ENCODE data around the gene EIF2S2.

Gene EIF2S2

GRCh38 chr20:34122274-34122980 lies 10.4 kb upstream of the EIF2S2 start:
- no peak for DNase-seq

- DNase-seq: no peak
These were observed 8.2 kb upstream of the EIF2S2 start for GRCh38 chr20:34120213-34120612.

DNA sequence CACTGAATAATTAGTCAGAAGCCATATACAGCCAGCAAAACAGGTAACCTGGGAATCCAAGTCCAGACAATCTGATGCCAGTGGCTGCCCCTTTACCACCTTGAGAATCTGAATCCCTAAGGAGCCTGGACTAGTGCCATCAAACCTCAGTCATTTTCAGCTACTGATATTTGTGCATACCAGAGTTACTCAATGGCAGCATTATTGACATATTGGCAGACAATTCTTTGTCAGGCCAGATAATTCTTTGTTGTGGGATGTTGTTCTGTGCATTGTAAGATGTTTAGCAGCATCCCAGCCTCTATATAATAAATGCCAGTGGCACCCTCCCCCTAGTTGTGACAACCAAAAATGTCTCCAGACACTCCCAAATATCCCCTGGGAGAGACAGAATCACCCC lies 3.2 kb upstream of the EIF2S2 start:
- no peak for DNase-seq

DNA sequence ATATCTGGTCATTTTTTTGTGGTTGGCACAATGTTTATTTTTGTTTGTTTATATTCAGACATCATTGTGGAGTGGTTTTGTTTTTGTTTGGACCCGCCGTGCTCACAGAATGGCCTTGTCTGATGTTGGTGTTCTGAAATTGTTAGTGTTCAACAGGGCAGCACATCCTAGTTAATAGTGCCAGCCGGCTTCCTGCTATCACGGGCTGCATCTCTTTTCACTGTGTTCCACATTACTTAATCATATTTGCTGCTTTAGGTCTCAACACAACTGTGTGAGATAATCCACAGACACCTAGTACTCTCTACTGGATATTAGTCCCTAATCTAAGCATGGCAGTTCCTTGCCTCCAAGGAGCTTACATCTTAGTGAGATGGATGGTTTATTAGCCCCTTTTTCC lies 2.8 kb upstream of the EIF2S2 start:
- no peak for DNase-seq

DNA sequence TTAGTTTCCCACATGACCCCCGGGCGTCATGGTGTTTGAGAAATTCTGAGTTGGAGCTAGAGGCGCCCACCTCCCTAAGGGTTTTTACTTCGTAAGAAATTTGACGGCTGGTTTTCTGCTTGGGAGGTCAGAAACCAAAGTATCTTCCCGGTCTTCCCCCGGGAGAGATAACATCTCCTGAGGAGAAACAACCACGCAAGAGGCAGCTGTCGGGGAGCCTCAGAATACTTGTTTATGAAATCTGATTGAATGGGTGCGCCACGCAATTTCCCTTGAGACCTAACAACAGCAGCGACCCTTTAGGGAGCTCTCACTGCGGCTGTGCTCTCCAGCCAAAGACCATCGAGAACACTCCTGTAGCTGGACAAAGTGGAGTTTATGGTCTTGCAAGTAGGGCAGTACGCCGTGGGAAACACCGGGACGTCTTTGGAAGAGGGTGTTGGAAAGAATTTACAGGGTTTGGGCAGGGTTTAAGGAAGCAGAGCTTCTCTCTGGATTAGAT lies 608 bp upstream of the EIF2S2 start:
- DNase-seq: peak in 24 of 56 donors; percentile 17 to 71 (median 44)

- DNase-seq: no peak
These were observed 1.1 kb downstream of the EIF2S2 start for GRCh38 chr20:34110745-34111641.

- DNase-seq: no peak
These were observed 1.9 kb downstream of the EIF2S2 start for GRCh38 chr20:34110025-34110744.

DNA sequence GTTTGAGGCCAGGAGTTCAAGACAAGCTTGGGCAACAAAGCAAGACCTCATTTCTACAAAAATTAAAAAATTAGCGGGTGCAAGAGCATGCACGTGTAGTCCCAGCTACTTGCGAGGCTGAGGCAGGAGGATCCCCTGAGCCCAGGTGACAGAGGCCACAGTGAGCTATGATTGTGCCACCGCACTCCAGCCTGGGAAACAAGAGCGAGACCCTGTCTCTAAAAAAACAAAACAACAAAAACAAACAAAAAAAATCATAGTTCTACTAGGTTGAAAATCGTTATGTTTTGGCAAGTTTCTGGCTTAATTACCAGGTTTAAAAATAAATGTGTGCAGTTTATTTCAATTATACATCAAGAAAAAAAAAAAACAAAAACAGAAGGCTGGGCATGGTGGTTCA lies 2.6 kb downstream of the EIF2S2 start:
- no peak for DNase-seq

DNA sequence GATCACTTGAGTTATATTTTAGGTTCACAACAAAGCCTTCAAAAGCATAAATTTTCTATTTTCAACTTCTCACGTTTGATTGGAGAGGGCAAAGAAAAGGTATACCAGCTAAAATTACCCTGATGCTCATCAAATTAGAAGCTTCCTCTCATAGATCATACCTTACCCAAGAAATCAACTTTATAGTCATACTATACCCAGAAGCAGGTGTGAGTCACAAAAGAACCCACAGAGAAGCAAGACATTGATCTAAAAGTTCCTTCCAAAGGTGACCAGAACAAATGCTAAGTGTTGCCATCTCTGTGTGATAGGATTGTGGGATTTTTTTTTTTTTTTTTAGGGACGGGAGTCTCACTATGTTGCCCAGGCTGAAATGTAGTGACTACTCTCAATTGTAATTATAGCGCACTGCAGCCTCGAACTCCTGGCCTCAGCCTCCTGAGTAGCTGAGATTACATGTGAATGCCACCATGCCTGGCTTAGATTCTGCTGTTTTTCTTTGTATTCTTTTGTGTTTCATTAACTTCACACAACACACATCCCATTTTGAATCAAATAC lies 3.3 kb downstream of the EIF2S2 start:
- no peak for DNase-seq

DNA sequence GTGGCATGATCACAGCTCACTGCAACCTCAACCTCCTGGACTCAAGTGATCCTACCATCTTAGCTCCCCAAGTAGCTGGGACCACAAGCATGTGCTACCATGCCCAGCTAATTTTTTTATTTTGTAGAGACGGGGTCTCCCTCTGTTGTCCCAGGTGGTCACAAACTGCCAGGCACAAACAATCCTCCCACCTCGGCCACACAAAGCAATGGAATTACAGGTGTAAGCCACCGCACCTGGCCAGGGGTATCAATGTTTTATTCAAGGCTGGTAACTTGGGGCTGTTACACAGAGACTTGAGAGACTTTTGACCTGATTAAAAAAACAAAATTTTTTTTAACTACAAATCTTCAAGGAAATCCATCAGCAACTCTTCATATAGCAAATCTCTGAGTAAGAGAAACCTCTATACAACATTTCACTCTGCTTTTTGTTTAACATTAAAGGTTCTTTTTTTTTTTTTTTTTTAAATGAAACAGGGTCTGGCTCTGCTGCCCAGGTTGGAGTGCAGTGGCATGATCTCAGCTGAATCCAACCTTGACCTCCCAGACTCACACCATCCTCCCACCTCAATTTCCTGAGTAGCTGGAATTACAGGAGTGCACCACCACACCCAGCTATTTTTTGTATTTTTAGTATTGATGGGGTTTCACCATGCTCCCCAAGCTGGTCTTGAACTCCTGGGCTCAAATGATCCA lies 5.9 kb downstream of the EIF2S2 start:
- no peak for DNase-seq

GRCh38 chr20:34104059-34104458 lies 8.0 kb downstream of the EIF2S2 start:
- DNase-seq: no peak

GRCh38 chr20:34102342-34102741 lies 9.7 kb downstream of the EIF2S2 start:
- DNase-seq: no peak

GRCh38 chr20:34100576-34100975 lies 11.5 kb downstream of the EIF2S2 start:
- DNase-seq: no peak

DNA sequence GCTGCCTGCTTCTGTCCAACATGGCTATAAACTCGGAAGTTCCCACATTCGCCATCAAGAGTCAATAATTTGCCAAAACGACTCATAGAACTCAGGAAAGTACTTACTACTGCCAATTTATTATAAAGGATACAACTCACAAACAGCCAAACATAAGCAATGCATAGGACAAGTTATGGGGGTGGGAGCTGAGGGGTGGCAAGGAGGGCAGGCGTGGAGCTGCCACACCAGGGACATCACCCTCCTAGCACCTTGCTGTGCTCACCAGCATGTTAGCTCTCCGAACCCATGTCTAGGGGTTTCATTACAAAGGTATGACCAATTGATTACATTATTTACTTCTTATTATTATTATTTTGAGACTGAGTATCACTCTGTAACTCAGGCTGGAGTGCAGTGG lies 12.4 kb downstream of the EIF2S2 start:
- DNase-seq: no peak

GRCh38 chr20:34098570-34098969 lies 13.5 kb downstream of the EIF2S2 start:
- DNase-seq: no peak

- no peak for DNase-seq
These were observed 15.2 kb downstream of the EIF2S2 start for GRCh38 chr20:34096699-34097444.

DNA sequence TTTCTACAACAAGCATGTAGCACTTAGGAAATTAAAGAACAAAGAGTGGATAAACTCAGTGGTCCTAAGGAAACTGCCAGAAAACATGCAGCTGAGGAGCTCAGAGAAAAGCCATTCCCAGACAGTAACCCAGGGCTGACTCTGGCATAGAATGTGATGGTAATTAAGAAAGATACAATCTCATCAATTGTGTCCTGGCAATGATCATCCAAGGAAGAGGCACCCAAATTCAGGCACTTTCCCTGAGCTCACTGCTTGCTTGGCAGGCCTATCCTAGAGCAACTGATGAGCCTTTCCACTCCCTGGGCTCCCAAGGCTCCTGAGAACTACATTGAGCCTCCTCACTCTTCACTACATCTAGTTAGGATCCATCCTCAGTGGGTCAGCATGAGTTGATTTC lies 16.2 kb downstream of the EIF2S2 start:
- DNase-seq: no peak

DNA sequence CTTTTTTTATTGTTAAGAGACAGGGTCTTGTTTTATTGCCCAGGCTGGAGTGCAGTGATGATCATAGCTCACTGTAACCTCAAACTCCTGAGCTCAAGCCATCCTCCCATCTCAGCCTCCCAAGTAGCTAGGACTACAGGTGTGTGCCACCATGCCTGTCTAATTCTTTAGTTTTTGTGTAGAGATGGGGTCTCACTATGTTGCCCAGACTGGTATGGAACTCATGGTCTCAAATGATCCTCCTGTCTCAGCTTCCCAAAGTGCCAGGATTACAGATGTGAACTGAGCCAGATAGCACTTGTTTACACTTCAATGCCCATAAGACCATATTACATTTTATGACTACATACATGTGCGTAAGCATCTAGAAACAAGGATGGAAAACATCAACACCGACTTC lies 18.1 kb downstream of the EIF2S2 start:
- no peak for DNase-seq

DNA sequence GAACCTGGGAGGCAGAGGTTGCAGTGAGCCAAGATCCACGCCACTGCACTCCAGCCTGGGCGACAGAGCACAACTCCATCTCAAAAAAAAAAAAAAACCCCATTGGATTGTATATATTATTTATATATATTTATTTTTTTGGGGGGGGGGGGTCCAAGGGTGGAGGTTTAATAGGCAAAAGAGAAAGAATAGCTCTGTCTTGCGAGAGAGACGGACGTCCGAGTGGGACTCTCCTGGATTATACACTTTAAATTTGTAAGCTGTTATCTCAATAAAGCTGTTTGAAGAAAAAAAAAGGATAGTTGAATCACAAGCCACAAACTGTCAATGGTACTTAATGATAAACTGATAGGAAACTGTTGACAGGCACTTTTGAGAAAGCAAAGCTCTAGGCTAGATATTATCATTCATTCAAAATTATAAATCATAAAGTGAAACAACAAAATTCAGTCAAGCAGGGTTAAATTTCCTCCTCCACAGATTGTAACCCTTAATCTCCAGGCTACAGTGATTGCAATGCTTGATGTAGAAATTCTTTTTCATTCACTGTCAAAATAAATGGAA lies 20.3 kb downstream of the EIF2S2 start:
- no peak for DNase-seq

- DNase-seq: no peak
These were observed 21.4 kb downstream of the EIF2S2 start for GRCh38 chr20:34090645-34091044.
